HG02763 (cell line): ENCODE results near the gene PDE7B.

Experiments
- ATAC-seq: cut with Tn5 transposase; IDR thresholded peaks from one replicate; pipeline ENCODE4 v1.9.1; 2021; ENCODE audit warnings: mild to moderate bottlenecking, moderate library complexity; ENCODE audit not compliant: unreplicated experiment

Gene PDE7B

DNA sequence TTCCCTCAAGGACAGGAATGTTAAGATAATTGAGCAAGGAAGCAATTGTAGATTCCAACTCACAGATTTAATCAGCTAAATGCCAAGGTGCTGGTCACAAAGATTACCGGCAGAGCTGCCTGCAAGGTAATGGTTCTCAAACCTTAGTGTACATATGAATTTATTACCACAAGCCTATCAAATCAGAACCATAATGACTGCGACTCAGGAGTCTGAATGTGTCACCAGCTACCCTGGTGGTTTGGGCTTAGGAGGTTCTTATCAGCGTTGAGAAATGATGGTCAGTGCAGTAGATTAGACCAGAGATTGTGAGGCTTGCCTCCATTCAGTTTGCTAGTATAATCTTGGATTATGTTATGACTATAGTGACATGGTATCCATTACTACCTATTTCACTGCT is 319.7 kb downstream of the PDE7B start:
- ATAC-seq, result no peak

GRCh38 chr6:136173519-136174507 is 322.3 kb downstream of the PDE7B start:
- no peak for ATAC-seq

- no peak for ATAC-seq
Measured at GRCh38 chr6:136174510-136174909, 323.0 kb downstream of the PDE7B start.

GRCh38 chr6:136175873-136176272 is 324.4 kb downstream of the PDE7B start:
- ATAC-seq, result no peak

DNA sequence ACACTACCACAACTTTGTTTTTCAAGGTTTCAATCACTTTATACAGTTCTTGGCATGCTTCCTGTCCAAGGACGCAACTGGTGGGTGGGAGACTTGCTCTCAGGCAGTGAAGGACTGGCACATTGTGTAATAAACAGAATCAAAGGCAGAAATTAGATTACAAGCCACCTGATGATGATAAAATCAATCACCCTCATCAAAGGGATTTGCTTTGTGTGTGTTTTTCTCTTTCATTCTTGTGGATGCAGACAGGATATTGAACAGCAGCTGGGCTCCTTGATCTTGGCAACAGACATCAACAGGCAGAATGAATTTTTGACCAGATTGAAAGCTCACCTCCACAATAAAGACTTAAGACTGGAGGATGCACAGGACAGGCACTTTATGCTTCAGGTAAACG is 327.2 kb downstream of the PDE7B start:
- no peak for ATAC-seq

GRCh38 chr6:136180704-136181511 is 329.4 kb downstream of the PDE7B start:
- ATAC-seq, result no peak

- ATAC-seq, result no peak
Measured at GRCh38 chr6:136181512-136181833, 330.0 kb downstream of the PDE7B start.

- no peak for ATAC-seq
Measured at GRCh38 chr6:136181861-136182260, 330.4 kb downstream of the PDE7B start.

GRCh38 chr6:136184738-136185137 is 333.2 kb downstream of the PDE7B start:
- no peak for ATAC-seq

GRCh38 chr6:136186363-136186762 is 334.9 kb downstream of the PDE7B start:
- ATAC-seq, result no peak

GRCh38 chr6:136188486-136188885 is 337.0 kb downstream of the PDE7B start:
- ATAC-seq, result no peak

- ATAC-seq, result no peak
Measured at GRCh38 chr6:136189104-136189503, 337.6 kb downstream of the PDE7B start.

GRCh38 chr6:136191606-136192312 is 340.3 kb downstream of the PDE7B start:
- no peak for ATAC-seq

DNA sequence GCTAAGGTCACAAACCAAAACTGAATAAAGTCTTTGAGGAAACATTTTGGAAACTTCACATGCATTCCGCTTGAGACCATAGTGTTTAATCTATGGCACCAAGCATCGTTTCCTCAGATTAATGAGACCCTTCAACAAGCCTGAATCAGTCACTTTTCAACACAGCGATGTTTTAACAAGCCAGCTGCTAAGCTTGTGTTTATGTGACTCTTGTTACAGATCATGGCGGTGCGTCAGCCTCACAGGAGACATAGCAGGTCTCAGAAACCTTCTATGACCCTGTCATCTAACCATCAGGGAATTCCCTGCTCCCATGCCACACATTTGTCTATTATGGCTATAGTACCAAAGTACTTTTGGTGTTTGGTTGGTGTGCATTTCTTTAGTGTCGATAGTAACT is 341.4 kb downstream of the PDE7B start:
- no peak for ATAC-seq

DNA sequence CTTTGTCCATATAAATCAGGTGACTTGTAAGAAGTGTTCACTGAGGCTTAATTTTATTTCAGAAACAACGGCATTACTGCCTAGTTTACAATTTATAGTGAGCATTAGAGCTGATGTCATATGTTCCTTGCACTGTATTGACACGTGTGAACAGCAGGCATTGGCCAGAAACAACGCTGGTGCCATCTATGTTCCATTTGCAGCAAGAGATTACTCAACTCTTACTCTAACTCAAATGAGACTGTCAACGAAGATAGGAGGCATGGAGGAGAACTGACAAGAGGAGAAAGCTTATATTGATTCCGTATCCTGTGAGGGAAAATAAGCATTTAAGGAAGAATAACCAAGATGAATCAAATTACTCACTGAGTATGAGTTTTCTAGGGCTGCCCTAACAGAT is 350.2 kb downstream of the PDE7B start:
- ATAC-seq, result no peak

DNA sequence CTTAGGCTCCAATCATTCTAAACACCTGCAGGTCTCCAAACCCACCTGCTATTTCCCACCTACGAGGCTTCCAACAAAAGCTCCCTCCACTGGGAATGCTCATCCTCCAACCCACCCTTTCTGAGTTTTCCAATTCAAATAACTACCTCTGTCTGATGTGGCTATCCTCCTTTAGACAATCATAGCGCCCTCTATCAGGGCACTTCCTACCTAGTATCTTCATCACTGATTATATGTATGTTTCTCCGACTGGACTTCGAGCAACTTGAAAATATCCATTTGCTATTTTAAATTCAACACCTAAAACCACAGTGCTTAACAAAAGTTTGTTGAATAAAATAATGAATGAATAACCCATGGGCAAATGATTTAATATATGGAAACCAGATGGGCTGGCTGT is 357.3 kb downstream of the PDE7B start:
- ATAC-seq, result no peak

DNA sequence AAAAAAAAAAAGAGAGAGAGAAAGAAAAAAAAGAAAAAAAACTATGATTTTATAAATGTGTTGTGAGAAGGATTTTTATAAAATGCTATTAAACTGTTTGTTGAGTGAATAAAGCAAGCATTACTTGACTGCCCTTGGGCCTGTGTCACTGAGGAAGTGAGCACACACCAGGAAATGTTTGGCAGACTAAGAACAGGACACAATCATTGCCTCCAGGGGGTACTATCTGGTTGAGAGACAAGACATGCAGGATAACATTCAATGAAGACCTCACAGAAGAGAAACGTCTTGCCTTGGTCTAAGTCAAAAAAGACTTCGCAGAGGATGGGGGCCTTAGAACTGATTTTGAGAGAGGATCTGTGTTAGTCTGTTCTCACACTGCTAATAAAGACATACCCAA is 358.0 kb downstream of the PDE7B start:
- ATAC-seq, result no peak

- ATAC-seq, result no peak
Measured at GRCh38 chr6:136210398-136211165, 359.1 kb downstream of the PDE7B start.

DNA sequence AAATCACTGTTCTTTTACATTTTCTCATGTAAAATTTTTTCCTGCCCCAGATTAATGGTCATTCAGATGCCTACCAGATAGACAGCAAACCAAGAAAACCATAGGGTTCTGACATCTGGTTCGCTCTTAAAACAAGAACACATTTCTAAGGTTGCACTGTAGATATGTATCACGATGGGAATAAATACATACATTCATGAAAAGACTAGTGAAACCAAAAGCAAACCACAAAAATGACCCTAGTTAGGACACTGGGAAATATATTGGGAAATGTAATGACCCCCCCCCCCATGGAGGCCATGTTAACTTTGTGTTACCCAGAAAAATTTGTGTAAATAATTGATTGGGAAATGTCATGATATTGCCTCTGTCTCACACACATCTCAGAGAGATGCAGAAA is 361.1 kb downstream of the PDE7B start:
- ATAC-seq, result no peak

DNA sequence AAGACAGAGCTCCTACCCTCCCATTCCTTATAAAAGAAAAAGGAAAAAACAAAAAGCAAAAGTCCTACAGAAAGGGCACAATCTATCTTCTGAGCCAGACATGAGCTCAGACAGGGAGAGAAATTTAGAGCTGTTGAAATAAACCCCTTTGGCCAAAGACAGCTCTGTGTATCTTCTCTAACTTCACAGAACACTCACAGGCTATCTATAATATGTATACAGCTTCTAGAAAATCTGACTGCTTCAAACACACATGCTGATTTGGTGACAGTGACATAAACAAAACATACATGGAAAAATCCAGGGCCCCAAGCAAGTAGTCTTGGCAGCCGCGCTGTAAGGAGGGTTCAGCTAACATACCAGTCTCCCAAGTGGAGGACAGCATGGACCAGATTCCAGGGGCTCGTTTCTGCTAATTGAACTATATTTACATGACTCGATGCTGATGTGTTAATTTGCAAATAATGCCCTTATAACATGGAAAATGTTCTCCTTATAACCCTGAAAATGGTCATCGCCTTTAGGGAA is 361.6 kb downstream of the PDE7B start:
- ATAC-seq, result no peak
